Effector CD8-positive, alpha-beta T cell (primary cell): Measurements from ENCODE around the gene DPF3.

Experiments used
- DNase-seq: peaks from one replicate; lab custom pipeline; 2025; lab: John Stamatoyannopoulos, UW

Gene DPF3

GRCh38 chr14:72615451-72616121, 278.3 kb downstream of the DPF3 start:
- no peak for DNase-seq

GRCh38 chr14:72614891-72615415, 278.9 kb downstream of the DPF3 start:
- no peak for DNase-seq

DNA sequence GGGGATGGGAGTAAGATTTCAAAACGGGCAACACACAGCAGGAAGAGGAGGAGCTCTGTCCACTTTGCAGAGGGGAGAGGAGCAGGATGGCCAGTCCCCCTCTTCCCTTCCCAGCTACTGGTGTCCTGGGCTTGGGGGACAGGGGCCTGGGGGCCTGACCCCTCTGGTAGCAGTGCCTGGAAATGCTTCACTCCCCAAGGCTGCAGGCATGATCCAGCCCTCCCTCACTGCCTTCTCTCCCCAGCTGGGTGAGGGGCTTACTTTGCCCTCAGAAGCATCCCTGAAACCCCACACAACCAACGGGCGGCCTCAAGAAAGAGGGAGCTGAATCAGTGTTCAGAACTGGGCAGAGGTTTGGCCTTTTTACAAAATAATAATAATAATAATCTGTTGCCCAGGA, 279.5 kb downstream of the DPF3 start:
- no peak for DNase-seq

GRCh38 chr14:72613975-72614319, 280.0 kb downstream of the DPF3 start:
- DNase-seq, result no peak

GRCh38 chr14:72613231-72613974, 280.5 kb downstream of the DPF3 start:
- DNase-seq, result no peak

- DNase-seq, result no peak
These were observed 281.9 kb downstream of the DPF3 start for GRCh38 chr14:72612041-72612440.

- no peak for DNase-seq
These were observed 282.4 kb downstream of the DPF3 start for GRCh38 chr14:72611506-72611905.

- no peak for DNase-seq
These were observed 283.1 kb downstream of the DPF3 start for GRCh38 chr14:72610831-72611200.

DNA sequence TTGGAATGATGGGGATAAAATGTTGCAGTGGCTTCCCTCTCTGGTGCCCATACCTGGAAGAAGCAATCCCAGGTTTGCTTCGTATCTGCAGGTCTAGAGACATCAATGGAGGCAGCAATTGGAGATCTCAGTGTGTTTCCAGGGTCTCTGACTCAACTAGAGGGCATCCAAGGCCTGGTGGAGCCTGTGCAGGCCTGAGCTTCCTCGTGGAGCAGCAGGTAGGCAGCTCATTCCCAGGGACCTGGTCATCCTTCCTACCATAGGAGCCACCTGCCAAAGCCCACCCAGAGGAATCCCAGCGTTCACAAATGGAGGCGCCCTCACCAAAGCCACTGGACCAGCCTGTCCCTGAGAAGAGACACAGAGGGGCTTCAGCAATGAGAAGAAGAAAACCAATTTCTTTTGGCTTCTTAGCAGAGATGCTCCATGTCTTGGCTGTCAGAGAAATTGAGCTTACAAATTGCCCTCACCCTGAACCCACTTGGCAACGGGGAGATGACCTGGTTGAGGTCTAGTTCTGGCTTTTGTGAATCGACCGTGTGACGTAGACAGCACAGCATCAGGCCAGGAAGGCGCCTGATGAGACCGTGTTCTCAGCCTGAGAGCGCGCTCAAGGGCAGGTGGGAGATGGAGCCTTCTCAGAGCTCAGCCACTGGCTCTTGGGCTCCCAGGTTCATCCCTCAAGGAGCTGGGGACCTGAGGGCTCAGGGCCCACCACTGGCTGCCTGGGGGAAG, 283.6 kb downstream of the DPF3 start:
- no peak for DNase-seq

GRCh38 chr14:72609205-72609916, 284.5 kb downstream of the DPF3 start:
- no peak for DNase-seq

DNA sequence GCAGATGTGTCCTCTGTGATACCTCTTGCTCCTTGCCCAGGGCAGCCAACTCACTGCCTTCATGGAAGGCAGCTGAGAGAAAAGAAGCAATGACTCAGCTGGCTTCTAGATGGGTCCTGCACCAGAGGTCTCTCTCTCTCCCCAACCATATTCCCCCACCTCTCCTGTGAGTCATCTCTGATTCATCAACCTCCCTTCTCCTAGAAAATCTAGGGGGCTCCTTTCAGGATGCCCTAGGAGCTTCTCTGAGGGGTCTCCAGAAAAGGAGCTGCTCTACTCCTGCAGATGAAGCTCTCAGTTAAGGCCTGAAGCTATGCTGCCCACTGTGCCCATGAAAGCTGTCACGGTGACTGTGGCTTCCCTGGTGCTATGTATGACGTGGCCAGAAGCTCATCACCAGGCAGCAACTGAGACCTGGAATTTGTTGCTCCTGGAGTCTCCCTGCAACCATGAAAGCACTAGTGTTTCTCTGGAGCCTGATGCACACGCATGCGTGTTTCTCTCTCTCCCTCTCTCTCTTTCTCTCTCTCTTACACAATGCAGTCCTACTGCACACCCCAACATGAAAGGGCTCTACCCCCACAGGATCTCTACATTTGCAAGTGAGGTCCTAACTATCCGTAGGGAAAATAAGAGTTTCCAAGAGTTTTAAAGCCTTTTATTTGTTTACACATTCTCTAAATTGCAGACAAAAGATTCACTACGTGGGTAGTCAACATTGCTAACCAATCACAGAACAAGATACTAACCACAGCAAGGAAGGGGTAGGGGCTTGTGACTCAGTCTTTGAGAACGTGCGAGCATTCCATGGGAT, 285.3 kb downstream of the DPF3 start:
- no peak for DNase-seq

DNA sequence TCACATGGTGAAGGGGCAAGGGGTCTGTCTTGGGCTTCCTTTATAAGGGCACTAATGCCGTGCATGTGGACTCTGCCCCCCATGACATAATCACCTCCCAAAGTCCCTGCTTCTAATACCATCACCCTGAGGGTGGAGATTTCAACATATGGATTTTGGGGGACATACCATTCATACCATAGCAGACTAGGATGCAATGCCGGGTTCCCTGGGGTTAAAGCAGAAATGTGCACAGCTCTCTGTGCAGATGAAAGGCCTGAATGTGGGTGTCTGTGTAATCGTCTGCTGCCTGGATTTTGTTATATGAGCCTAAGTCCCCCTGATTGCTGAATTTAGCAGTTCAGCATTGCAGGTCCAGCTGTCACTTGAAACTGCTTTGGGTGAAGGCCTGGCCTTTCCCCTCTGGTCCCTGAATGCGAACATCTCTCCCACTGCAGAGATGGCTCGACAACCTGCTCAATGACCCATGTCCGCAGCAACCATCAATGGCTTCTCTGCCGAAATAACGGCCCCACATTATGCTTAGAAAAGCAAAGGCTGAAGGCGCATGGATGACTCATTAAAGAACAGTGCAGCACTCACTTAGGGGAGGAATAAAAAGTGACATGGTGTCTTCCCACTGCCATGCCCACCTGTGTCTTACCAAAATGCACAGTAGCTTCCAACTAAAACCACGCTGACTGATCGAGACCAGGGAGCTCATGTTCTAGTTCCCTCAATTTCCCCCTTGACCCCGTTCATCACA, 286.3 kb downstream of the DPF3 start:
- no peak for DNase-seq

GRCh38 chr14:72606879-72607278, 287.0 kb downstream of the DPF3 start:
- DNase-seq, result no peak

- no peak for DNase-seq
These were observed 288.0 kb downstream of the DPF3 start for GRCh38 chr14:72605921-72606220.

DNA sequence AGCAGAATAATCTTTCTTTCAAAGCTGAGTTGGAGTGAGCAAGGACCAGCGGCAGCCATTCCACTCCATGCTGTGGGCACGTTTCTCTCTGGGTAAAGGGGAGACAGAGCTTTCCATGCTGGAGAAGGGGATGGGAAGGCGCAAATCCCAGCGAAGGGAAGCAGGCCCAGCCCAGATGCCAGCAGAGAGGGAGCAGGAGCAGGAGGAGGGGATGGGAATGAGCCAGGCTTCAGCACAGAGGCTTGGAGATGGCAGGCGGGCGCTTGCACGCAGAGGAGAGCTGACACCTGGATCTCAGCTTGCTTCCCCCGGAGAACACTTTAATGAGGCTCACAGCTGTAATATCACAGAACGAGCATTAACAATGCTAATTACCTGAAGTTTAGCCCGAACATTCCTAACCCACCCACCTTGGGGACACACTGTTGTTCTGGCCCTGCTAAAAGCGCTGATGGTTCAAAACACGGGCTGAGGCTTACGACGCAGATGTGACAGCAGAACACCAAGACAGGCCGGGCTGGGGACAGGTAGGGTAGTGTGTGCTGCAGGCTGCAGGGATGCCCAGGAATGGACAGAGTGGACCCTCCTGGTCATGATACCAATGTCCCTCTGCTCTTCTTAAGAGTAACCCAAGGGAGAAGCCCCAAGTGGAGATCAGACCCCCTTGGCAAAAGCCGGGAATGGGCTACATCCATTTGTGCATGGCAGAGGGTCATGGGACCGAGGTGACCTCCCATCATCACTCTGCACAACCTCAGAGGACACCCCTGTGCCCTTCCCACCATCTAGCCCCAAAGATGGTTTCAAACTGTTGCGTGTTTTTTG, 288.6 kb downstream of the DPF3 start:
- DNase-seq, result no peak

GRCh38 chr14:72604133-72604532, 289.8 kb downstream of the DPF3 start:
- no peak for DNase-seq

- DNase-seq, result no peak
These were observed 290.3 kb downstream of the DPF3 start for GRCh38 chr14:72603639-72604038.

- no peak for DNase-seq
These were observed 293.2 kb downstream of the DPF3 start for GRCh38 chr14:72600551-72601330.
